Astrocyte of the cerebellum (primary cell): ENCODE data around the gene KCNK4.

Experiments used
- DNase-seq: peaks from one replicate; pipeline ENCODE4 v3.0.0-alpha.2; 2011; ENCODE audit warnings: low read depth
- H3K4me3 ChIP-seq: 2 replicates; pipeline ENCODE4 v1.5.1; 2011; ENCODE audit warnings: mild to moderate bottlenecking, low read depth, low read length, moderate library complexity
- in situ Hi-C: cut with HindIII; loops from 2 replicates; pipeline ENCODE4 v1.10.0; 2017; ENCODE audit warnings: low sequenced_read_pairs
- TF ChIP-seq, protein P1 (sequence below): IDR thresholded peaks from 2 replicates; pipeline ENCODE4 v1.5.1; 2012; ENCODE audit warnings: low read length, low read depth, moderate library complexity, mild to moderate bottlenecking; ENCODE audit errors: missing control alignments

KCNK4 gene

GRCh38 chr11:64278576-64279190 lies 12.4 kb upstream of the KCNK4 start:
- in situ Hi-C loops, result loop anchor here (10.0 kb wide), 1 partner anchor 74 kb away; the partner anchor contains the start of gene FERMT3
- DNase-seq, result no peak
- TF ChIP-seq, protein P1, sequence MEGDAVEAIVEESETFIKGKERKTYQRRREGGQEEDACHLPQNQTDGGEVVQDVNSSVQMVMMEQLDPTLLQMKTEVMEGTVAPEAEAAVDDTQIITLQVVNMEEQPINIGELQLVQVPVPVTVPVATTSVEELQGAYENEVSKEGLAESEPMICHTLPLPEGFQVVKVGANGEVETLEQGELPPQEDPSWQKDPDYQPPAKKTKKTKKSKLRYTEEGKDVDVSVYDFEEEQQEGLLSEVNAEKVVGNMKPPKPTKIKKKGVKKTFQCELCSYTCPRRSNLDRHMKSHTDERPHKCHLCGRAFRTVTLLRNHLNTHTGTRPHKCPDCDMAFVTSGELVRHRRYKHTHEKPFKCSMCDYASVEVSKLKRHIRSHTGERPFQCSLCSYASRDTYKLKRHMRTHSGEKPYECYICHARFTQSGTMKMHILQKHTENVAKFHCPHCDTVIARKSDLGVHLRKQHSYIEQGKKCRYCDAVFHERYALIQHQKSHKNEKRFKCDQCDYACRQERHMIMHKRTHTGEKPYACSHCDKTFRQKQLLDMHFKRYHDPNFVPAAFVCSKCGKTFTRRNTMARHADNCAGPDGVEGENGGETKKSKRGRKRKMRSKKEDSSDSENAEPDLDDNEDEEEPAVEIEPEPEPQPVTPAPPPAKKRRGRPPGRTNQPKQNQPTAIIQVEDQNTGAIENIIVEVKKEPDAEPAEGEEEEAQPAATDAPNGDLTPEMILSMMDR, result no peak
- H3K4me3 ChIP-seq, result no peak overlapping the region

DNA sequence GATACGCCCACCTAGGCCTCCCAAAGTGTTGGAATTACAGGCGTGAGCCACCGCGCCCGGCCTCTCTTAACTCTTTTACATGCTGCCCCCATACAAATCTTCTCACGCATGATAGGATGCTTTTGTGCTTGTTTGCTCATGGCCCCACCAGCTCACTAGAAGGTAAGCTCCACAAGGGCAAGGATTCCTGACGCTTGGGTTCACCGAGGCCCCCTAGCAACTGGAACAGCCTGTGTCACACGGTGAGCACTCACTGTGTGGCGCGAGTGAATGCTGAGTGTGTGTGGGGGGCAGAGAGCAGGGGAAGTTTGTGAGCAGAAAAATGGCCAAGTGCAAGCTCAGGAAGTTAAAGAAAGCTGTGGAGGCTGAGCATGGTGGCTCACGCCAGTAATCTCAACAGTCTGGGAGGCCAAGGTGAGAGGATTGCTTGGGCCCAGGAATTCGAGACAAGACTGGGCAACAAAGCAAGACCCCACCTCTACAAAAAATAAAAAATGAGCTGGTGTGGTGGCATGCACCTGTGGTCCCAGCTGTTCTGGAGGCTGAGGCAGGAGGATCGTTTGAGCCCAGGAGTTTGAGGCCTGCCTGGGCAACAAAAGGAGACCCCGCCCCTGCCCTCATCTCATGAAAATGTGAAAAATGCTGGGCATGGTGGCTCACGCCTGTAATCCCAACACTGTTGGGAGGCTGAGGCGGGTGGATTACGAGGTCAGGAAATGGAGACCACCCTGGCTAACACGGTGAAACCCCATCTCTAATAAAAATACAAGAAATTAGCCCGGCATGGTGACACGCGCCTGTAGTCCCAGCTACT lies 8.9 kb upstream of the KCNK4 start:
- no peak for DNase-seq
- in situ Hi-C loops, result no loop called here
- TF ChIP-seq, protein P1, result no peak

DNA sequence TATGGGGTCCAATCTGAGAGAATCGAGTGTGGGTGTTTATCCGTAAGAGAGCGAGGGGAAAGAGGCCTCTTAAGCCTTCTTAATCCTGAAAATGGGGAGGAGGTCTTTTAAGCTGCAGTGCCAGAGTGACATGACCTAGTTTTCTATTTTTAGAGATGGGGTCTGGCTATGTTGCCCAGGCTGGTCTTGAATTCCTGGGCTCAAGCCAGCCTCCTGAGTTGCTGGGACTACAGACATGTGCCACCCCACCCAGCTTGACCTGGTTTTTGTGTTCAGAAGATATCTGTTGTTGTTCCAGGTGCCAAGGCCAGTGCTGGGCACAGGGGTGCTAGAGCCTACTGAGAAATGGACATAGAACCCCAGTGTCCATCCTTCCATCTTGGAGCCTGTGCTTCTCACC lies 8.0 kb upstream of the KCNK4 start:
- DNase-seq, result no peak
- H3K4me3 ChIP-seq, result no peak overlapping the region
- TF ChIP-seq, protein P1, result no peak
- in situ Hi-C loops, result no loop called here

More for the DNA sequence above, 8.9 kb upstream of the KCNK4 start:
- no peak overlapping the region for H3K4me3 ChIP-seq

- DNase-seq, result peak; percentile 70
- H3K4me3 ChIP-seq, result peak within 1 kb of the TSS; percentile 74
- TF ChIP-seq, protein P1, result no peak
- in situ Hi-C loops, result no loop called here
Measured at GRCh38 chr11:64284048-64284961, 6.8 kb upstream of the KCNK4 start, which contains the start of gene BAD. TSS of gene BAD (minus strand) at chr11:64284665. CDS start at chr11:64284368, 297 bp downstream.

- H3K4me3 ChIP-seq, result peak within 1 kb of the TSS; percentile 74
- in situ Hi-C loops, result no loop called here
- TF ChIP-seq, protein P1, result no peak
- DNase-seq, result no peak
Measured at GRCh38 chr11:64284962-64285884, 5.9 kb upstream of the KCNK4 start, which contains the start of gene GPR137. TSS of gene GPR137 (plus strand) at chr11:64285848. CDS start at chr11:64286525, 677 bp downstream.
